ENCODE results near the gene PPP1R37. TPM values are rescaled to one million over a fixed set of nuclear protein-coding genes. Genes with fewer than 3 reads are reported as not detected.

PPP1R37 gene
- total and polyA plus RNA-seq, 2 of the 13 experiments (the other 11 are each of a cell fraction or from before 2014, with no cell fraction given): 9.0 to 14.3 TPM

GRCh38 chr19:45098521-45099466, 5.8 kb downstream of the PPP1R37 start (continued):
- TF ChIP-seq AHDC1 (CRISPR knock-in tag; IDR thresholded peaks at IDR 0.05; ENCODE audit: borderline replicate concordance): no peak
- no peak for TF ChIP-seq GTF3A (CRISPR knock-in tag; conservative IDR thresholded peaks at IDR 0.05)
- no peak for TF ChIP-seq TIGD3 (CRISPR knock-in tag; IDR thresholded peaks at IDR 0.05; ENCODE audit: borderline replicate concordance)
- TF ChIP-seq ZNF501 (CRISPR knock-in tag; IDR thresholded peaks at IDR 0.05): no peak; the same call in 1 of the 2 replicates
- 0 out of 2 replicates have a peak, but pooled peaks have one; percentile 14 for TF ChIP-seq SKIL (CRISPR knock-in tag; IDR thresholded peaks at IDR 0.05; ENCODE audit: borderline replicate concordance)
- no peak for TF ChIP-seq TARDBP (CRISPR knock-in tag; IDR thresholded peaks at IDR 0.05)
- no peak for TF ChIP-seq MIER2 (CRISPR knock-in tag; IDR thresholded peaks at IDR 0.05)
- no peak for TF ChIP-seq MLX (CRISPR knock-in tag; IDR thresholded peaks at IDR 0.05)
- no peak for TF ChIP-seq HDAC2 (CRISPR knock-in tag; IDR thresholded peaks at IDR 0.05)
- no peak for TF ChIP-seq ZBTB33 (CRISPR knock-in tag; IDR thresholded peaks at IDR 0.05)
- no peak for TF ChIP-seq ZNF749 (CRISPR knock-in tag; IDR thresholded peaks at IDR 0.05; ENCODE audit: borderline replicate concordance)
- no peak for TF ChIP-seq ZNF883 (CRISPR knock-in tag; IDR thresholded peaks at IDR 0.05; ENCODE audit: not compliant biosample characterization)
- no peak for TF ChIP-seq RAD21 (CRISPR knock-in tag; IDR thresholded peaks at IDR 0.05)
- TF ChIP-seq KDM5B (CRISPR knock-in tag; IDR thresholded peaks at IDR 0.05; ENCODE audit: borderline replicate concordance): no peak
- no peak for TF ChIP-seq ZFP1 (CRISPR knock-in tag; IDR thresholded peaks at IDR 0.05)
- no peak for TF ChIP-seq ZSCAN31 (CRISPR knock-in tag; IDR thresholded peaks at IDR 0.05; ENCODE audit: low read depth)

Measured in HepG2 (cell line).